Activated naive CD4-positive, alpha-beta T cell treated with anti-CD3 and anti-CD28 coated beads, Interleukin-2, amount 10 ng/mL, durations not matched to agents 7 days and 5 days (primary cell): ENCODE measurements around the gene ACTL9.

Experiments
- CTCF ChIA-PET: fragments of 350-600 bp; sonication (Branson Sonifier 250); formaldehyde crosslinking; loops from one replicate; lab custom pipeline; 2021; ENCODE audit warnings: antibody characterized with exemption; lab: Charles Lee
- DNase-seq: peaks from one replicate; pipeline ENCODE4 v3.0.0-alpha.2; 2020
- H3K27ac Mint-ChIP-seq: one replicate; pipeline ENCODE4 v1.8.0; 2021; ENCODE audit warnings: mild to moderate bottlenecking, moderate library complexity, mixed read lengths
- H3K27me3 Mint-ChIP-seq: one replicate; pipeline ENCODE4 v1.8.0; 2021; ENCODE audit warnings: mild to moderate bottlenecking, mixed read lengths
- H3K36me3 Mint-ChIP-seq: one replicate; pipeline ENCODE4 v1.8.0; 2021; ENCODE audit warnings: mixed read lengths
- H3K4me1 Mint-ChIP-seq: one replicate; pipeline ENCODE4 v1.8.0; 2021; ENCODE audit warnings: mixed read lengths
- H3K4me3 Mint-ChIP-seq: one replicate; pipeline ENCODE4 v1.8.0; 2021; ENCODE audit warnings: mild to moderate bottlenecking, moderate library complexity, mixed read lengths
- H3K9me3 Mint-ChIP-seq: one replicate; pipeline ENCODE4 v1.8.0; 2021; ENCODE audit warnings: mixed read lengths

ACTL9 gene

GRCh38 chr19:8654591-8655339, 43.8 kb downstream of the ACTL9 start:
- Mint-ChIP-seq H3K4me1 (peaks cover 38% of the 10 kb centered on the region), H3K27me3 (peaks cover 60% of the 10 kb centered on the region), H3K9me3 (no peaks in the 10 kb centered on the region), H3K4me3 (no peak overlapping the region), H3K36me3 (no peaks in the 10 kb centered on the region), H3K27ac (peak overlapping the region; percentile 11)
- CTCF ChIA-PET, result interaction anchor here (0.6 to 7.1 kb wide), 15 partner anchors 9 to 1567 kb away, joined by 3 to 98 read pairs (median 5); no protein-coding TSS in a partner anchor
- DNase-seq, result peak; percentile 75

GRCh38 chr19:8648240-8648639, 50.4 kb downstream of the ACTL9 start:
- no peak overlapping the region for H3K27ac Mint-ChIP-seq
- peaks cover 52% of the 10 kb centered on the region for H3K27me3 Mint-ChIP-seq
- no peaks in the 10 kb centered on the region for H3K36me3 Mint-ChIP-seq
- CTCF ChIA-PET, result interaction anchor here (1.2 kb wide), 1 partner anchor 45 kb away, joined by 3 read pairs; no protein-coding TSS in a partner anchor
- DNase-seq, result no peak
- H3K4me1 Mint-ChIP-seq, result peaks cover 11% of the 10 kb centered on the region
- no peak overlapping the region for H3K4me3 Mint-ChIP-seq
- no peaks in the 10 kb centered on the region for H3K9me3 Mint-ChIP-seq
